HG03571 (cell line): ENCODE results near the gene CYP4F22.
"Not testable (repeated sequence)": the region's sequence is repeated elsewhere in the genome, so short reads cannot be mapped to it uniquely, and the experiment has no call there.

Experiments used
- ATAC-seq: cut with Tn5 transposase; IDR thresholded peaks from one replicate; pipeline ENCODE4 v1.9.1; 2021; ENCODE audit not compliant: unreplicated experiment

Gene CYP4F22

DNA sequence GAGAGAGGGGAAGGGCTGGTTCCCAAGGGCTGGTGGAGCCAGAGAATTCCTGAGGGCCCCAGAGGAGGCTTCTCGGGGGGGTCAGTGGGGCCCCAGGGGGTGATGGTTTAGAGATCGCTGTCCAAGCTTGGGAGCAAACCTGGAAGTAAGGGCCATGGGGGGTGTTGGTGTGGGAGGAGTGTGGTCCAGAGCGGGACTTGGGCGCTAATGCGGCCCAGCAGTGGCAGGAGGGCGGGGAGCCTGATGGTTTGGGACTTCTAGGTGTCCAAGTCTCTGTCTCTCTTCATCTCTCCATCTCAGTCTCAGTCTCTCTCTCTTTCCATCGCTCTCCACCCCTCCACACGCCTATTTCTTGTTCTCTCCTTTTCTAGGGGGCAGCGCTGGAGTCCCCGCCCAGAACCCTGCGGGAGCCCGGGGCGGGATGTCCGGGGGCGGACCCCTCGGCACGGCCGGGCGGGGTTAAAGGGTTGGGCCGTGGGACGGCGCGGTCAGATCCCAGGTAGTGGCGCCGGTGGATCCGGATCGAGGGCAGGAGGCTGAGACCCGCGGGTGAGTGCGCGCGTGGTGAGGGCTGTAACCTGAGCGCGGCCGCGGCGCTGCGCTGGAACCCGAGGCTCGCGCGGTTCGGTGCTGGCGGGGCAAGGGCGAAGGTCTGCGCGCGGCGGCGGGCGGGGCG lies at the start of gene CYP4F22:
Gene CYP4F22, plus strand, starts transcription at position 491 of the 676 bp plus-strand sequence. CDS start 16,812 bp downstream, outside the sequence.
- ATAC-seq: no peak

DNA sequence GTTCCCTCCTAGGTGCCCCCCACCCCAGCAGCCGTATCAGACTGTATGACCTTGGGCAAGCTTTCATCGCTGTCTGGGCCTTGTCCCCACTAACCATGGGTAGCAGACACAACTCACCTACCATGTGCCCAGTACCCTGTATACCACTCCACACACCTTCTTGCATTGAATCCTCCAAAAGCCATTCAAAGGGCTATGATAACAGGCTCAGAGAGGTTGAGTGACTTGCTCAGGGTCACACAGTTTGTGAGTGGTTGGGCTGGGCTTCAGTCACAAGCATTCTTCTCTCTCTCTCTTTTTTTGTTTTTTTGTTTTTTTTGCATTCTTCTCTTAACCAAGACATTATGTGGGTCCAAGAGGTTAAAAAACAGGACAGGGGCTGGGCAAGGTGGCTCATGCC lies 46.6 kb upstream of the CYP4F22 start:
- no peak for ATAC-seq

DNA sequence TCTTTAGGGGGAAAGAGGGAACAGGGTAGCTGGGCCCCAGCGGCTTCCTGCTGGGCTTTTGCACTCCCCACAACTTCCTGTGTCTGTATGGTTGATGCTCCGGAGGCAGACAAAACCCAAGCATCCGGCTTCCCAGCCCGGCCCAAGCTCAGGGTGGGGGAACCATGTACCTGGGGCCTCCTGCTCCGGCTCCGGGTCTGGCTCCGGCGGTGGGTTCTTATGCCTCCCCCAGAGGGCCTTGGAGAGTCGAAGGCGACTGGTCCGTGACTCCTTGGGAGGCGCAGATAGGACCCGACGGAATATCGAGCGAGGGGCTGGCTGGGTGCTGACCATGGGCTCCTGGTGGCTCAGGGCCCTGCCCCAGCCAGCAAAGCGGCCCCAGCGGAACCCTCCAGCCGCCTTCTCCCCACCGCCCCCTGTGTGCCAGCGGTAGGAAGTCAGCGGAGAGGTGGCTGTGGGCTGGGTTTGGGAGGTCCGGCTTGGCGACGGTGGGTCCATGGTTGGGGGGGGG lies 44.4 kb upstream of the CYP4F22 start:
- no peak for ATAC-seq

DNA sequence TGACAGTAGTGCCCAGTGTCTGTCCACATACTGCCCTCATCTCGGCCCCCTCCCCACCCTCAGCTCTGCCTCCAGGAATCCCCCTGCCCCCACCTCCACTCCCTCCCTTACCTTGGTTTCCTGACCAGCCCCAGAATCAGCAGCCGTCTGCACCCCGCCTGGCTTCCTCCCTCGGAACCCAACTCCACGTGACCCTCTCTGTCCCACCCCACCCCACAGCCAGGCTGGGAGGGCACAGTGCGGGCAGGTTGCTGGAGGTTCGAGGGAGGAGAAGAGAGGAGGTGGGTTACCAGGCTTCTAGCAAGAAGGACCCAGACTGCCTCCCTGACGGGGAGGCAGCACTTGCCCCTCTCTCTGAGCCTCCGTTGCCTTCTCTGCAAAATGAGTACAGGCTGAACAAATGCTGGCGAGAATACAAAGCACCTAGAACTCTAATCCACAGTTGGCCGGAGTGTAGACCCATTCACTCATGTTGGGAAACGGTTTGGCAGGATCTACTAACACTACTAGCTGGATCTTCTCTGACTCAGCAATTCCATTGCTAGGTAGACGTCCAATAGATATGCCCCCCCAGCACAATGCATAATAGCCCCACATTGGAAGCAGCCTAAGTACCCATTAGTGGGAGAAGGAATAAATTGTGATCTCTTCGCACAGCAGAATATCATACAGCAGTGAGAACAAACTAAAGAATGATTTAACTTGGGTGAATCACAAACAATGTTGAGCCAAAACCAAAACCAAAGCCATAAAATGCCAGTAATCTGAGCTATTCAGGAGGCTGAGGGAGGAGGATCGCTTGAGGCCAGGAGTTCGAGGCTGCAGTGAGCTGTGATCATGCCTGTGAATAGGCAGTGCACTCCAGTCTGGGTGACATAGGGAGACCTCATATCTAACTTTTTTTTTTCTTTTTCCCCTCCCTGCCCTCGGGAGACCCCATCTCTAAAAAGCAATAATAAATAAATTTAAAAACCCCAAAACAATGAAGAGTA lies 43.6 kb upstream of the CYP4F22 start, which contains the start of gene RASAL3:
Gene RASAL3, minus strand, starts transcription at position 151 of the 992 bp plus-strand sequence. CDS start 186 bp downstream, outside the sequence.
- no peak for ATAC-seq

DNA sequence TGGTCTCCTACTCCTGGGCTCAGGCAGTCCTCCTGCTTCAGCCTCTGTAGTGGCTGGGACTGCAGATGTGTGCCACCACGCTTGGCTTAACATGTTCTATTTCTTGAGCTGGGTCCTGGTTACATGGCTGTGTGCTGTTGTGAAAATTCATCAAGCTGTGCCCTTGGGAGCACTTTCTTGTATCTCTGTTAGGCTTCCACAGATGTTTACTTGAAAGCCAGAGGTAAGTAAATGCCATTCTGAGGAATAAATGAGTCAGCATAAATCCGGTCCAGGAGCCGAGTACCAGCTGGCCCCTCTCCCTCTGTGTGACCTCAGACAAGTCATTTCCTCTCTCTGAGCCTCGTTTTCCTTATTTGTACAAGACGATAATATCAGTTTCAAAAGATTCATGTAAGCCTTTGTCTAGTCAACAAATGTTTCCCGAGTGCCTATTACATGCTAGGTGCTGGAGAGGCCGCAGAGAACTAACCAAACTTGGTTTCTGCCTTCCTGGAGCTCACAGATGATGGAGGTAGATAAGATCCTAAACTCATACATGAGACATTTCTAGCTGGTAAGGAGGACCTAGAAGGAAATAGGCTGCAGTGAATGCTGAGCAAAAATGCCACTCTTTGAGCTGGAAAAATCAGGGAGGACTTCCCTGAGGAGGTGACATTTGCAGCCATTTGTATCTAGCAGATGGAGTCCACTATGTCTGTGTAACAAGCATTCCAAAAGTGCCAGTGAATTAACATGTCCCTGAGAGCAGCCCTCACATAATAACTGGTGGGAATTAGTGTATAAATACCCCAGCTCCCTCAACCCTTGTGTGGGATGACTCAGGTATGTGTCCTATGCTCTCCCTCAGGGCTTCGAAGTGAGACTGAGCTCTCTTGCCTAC lies 41.2 kb upstream of the CYP4F22 start:
- no peak for ATAC-seq

DNA sequence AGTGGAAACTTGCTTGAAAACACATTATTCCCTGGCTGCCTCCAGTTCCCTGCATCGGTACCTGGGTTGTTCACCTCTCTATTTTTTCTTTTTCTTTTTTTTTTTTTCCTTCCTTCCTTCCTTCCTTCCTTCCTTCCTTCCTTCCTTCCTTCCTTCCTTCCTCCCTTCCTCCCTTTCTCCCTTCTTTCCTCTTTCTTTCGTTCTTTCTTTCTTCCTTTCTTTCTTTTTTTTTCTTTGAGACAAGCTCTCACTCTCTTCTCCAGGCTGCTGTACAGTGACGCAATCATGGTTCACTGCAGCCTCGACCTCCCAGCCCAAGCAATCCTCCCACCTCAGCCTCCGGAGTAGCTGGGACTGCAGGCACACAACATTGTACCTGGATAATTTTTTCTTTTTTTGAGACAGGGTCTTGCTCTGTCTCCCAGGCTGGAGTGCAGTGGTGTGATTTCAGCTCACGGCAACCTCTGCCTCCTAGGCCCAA lies 40.6 kb upstream of the CYP4F22 start:
- ATAC-seq: no peak

DNA sequence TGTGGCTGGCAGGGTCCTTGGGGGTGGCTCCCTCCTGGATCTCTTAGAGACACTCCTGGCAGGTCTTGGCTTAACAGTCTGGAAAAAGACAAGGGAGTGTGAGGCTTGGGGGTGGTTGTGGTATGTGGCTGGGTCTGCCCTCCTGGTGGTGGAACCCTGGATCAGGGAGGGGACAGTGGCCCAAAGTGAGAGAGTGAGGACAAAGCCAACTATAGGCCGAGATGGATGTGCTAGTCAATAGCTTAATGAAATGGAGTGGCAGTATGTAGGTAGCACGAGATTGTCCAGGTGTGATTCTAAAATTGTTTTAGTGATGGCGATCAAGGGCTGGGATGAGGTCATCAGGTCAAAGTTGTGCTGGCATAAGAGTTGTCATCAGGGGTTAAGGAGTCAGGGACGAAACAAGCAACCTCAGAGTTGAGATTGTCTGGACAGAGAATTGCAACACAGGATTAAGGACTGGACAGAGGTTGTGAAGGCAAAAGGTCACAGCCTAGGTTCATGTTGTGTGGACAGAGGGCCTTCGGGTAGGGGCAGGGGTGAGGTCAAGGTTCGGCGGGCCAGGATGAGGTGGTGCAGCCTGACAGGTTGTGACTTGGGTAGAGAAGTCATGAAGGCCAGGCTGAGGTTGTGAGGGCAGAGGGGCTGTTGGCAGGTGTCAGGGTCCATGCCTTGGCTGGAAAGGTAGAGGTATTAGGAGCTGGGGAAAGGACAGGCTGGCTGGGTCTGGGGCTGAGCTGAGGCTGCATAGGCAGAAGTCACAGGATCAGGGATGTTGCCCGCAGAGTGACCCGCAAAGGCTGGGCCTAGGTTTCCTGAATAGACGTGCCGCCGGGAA lies 39.4 kb upstream of the CYP4F22 start:
- no peak for ATAC-seq

DNA sequence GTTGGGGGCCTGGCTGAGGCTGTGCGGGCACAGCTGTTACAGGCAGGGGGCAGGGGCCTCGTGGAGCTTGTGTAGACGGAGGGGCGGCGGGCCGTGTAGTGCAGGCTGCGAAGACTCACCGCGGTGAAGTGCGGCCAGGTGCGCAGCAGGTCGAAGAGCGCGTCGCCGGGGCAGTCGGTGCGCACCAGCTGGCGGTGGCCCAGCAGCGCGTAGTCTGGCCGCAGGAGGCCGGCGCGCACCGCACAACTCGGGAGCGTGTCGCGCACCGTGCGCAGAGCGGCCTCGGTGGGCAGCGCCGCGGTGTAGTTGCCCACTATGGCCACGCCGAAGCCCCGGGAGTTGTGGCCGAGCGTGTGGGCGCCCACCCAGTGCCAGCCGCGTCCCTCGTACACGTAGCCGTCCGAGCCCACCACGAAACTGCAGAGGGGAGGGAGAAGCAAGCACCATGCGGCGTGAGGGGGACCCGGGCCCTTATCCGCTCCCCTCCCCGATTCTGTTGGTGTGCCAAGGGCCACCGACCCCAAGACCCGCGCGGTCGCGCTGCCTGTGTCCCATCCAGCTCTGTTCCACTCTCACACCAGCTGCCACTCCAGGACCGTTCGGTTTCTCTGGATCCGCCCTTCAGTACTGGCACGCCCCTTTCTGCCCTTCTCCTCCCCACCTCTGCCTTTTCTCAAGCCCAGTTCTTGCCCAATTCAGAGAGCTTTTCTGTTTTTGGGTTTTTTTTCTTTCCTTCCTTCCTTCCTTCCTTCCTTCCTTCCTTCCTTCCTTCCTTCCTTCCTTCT lies 38.6 kb upstream of the CYP4F22 start:
- ATAC-seq: no peak

DNA sequence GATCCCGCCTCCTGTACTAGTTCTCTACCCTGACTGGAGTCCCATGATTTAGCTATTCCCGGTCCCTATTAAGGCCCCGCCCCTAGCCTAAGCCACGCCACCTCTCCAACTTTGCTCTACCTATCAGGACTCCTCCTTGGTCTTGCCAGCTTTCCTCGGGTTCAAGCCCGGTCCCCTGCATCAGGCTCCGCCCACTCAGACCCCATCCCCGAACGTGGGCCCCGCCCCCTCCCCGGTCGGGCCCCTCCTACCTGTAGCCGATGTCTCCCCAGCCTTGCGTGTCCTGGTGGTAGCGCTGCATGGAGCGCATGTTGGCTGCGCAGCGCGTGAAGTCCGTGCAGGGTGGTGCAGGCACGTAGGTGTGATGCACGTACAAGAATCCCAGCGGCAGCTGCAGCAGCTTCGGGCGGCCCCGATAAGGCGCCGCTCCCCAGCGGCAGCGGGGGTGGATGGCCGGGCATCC lies 36.7 kb upstream of the CYP4F22 start:
- ATAC-seq: no peak

DNA sequence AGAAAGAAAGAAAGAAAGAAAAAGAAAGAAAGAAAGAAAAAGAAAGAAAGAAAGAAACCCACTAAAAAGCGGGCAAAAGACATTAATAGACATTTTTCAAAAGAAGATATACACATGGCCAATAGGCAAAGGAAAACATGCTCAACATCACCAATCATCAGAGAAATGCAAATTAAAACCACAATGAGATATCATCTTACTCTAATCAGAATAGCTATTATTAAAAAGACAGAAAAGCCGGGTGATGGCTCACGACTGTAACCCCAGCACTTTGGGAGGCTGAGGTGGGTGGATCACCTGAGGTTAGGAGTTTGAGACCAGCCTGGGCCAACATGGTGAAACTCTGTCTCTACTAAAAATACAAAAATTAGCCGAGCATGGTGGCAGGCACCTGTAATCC lies 34.5 kb upstream of the CYP4F22 start:
- ATAC-seq: not testable (repeated sequence)

DNA sequence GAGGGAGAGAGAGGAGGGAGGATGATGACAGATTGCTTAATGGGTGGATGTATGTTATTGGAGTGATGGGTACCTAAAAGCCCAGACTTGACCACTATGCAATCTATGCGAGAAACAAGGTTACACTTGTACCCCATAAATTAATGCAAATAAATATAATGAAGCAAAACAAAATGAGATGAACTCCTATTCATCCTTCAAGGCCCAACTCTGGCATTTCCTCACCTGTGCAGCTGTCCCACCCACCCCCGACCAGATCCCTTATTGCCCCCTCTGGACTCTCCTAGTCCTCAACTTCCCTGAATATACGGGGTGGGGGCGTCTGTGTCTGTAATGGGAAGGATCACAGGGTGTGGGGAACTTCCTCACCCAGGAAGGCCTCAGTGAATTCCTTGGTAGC lies 33.2 kb upstream of the CYP4F22 start:
- no peak for ATAC-seq

DNA sequence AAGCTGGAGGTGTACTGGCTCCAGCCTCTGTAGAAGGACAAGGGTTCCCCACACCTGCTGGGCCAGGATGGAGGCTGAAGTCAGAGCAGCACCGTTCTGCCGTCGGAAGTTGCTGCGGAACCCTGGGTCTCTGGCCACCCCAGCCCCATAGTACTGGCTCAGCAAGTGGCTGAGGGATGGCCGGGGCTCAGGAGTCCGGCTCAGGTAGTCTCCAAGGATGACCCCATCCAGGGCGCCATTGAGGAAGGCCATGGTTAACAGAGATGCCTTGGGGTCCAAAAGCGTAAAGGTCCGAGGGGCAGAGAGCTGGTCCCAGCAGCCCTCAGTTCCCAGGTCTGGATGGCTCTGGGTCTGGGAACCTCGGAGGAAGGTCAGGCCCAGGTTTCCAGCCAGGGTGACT lies 32.7 kb upstream of the CYP4F22 start:
- no peak for ATAC-seq

DNA sequence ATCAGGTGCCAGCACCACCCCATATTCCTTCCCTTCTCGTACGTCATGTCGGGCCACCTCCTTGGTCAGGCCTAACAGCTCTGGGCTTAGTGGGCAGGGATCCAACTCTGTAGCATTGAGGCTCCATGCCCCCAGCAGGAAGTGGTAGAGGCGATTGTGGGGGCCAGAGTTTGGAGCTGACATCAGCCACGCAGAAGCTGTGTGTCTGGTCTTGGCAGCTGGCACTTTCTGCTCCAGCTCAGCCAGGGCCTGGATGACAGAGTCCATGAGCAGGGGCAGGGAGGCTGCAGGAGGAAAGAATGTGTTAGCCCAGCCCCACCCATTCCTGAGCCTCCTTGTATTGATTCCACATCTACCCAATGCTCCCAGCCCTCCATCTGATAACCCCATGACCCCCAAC lies 32.0 kb upstream of the CYP4F22 start:
- no peak for ATAC-seq

DNA sequence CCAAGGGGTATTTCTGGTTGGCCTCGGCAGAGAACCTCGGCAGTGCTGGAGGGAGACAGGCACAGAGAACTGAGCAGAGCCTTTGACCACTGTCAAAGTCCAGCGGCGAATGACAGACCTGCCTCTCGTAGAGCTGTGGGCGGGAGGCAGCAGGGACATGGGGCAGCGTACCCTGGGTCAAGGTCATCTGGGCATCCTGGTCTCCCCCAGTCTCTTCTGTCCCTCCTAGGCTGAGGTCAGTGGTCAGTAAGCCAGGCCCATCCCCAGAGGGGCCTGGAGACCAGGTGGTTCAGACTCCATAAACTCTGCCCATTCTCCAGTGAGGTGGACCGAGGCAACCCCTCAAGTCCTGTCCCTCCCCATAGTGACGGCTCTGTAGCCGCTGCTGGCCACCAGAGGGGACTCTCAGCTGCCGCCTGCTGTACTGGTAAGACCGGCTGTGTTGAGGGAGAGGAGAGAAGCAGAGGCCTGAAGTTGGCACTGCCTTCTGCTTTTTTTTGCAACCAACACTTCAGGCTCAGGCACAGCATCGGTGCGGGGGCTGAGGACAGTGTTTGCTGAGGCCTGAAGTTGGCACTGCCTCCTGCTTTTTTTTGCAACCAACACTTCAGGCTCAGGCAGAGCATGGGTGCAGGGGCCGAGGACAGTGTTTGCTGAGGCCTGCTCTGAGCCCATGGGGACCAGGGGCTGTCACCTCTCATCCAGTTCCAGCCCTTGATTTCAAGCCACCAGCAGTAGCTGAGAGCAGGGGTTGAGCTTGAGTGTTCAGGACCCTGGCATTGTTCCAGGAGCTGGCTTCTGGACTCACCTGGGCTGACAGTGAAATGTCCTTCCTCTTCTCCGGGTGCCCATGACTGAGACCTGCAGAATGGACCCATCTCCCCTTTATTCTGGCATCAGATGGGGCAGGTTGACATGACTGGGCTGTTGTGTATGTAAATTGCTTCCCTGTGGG lies 28.7 kb upstream of the CYP4F22 start, which contains the start of gene PGLYRP2:
Gene PGLYRP2, minus strand, starts transcription at position 111 of the 955 bp plus-strand sequence. CDS start 130 bp downstream, outside the sequence.
- no peak for ATAC-seq

DNA sequence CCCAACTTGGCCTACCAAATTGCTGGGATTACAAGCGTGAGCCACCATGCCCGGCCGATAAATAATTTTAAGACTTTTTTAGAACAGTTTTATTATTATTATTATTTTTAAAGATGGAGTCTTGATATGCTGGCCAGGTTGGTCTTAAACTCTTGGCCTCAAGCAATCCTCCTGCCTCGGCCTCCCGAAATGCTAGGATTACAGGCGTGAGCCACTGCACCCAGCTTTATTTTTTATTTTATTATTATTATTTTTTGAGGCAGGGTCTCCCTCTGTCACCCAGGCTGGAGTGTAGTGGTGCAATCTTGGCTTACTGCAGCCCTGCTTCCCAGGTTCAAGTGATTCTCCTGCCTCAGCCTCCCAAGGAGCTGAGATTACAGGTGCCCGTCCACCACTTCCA lies 27.3 kb upstream of the CYP4F22 start:
- ATAC-seq: not testable (repeated sequence)

DNA sequence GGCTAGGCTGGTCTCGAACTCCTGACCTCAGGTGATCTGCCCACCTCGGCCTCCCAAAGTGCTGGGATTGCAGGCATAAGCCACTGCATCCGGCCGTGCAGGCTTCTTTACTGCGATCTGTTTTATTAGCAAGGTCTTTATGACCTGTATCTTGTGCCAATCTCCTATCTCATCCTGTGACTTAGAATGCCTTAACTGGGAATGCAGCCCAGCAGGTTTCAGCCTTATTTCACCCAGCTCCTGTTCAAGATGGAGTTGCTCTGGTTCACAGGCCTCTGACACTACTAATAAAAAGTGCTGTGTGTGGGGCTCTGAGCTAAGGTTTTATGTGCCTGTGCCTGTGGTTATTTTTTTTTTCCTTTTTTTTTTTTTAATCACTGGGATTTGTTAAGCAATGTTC lies 22.6 kb upstream of the CYP4F22 start:
- ATAC-seq: not testable (repeated sequence)

DNA sequence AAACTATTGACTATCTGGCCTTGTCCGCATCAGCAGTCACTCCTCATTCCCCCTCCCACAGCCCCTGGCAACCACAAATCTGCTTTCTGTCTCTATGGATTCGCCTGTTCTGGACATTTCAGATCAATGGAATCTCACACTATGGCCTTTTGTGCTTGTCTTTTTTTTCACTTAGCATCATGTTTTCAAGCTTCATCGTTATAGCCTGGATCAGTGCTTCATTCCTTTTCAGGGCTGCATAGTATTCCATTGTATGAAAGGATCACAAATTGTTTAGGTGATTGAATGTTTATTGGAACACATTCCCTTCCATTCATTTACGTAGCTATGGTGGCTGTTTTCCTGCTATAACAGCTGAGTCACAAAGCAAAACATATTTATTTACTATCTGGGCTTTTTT lies 21.3 kb upstream of the CYP4F22 start:
- no peak for ATAC-seq
